Measurements from ENCODE around the gene RCOR1. TPM values are rescaled to one million over a fixed set of nuclear protein-coding genes. Genes with fewer than 3 reads are reported as not detected.

Gene RCOR1
- total and polyA plus RNA-seq, 2 donors (not counting 1 experiment from before 2014, with no cell fraction given), result 8.7 to 37.1 TPM

DNA sequence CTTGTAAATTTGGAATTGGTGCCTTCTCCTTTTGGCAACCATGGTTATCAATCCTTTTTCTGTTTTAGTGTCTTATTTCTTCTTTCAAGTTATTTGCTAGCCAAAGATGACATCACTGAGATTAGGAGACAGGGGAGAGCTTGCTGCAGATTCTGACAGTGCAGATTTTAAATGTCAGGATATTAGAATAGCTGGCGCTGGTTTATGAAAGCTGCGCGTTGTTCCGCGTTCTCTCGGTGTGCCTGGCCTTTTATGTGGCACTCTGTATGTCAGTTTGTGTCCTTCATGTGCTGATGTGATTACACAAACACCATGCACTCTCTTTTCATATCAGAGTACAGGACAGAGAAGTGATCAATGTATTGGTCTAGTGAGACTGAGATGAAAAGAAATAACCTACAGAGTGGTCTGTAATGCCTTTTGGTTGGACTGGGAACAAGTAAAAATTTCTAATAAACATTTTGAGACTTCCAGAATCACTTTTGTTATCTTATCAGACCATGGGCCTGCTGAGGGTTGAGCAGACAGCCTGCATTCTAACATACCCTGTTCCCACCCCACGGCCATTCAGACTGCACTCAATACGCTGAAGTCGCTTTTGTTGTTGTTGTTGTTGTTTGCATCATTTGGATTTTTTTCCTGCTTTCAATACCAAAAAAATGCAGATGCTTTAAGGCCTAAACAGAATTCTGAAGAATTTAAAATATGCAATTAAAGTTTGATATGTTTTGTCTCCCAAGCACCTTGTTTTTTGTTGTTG is 135.1 kb downstream of the RCOR1 start:
- no peak for ATAC-seq (ENCODE audit: low read depth)
- Mint-ChIP-seq H3K4me3 (no peak overlapping the region), H3K9me3 (ENCODE audit: insufficient read depth) (no peaks in the 10 kb centered on the region), H3K4me1 (no peaks in the 10 kb centered on the region), H3K27ac (no peak overlapping the region), H3K27me3 (no peaks in the 10 kb centered on the region)
- DNase-seq, result no peak
- Histone ChIP-seq H3K27me3 (replicated peaks in 1 of 4; ENCODE audit: control extremely low read depth in 1 of 4, control insufficient read depth in 3 of 4, insufficient read depth in 4 of 4, low read length in 3 of 4) (no peaks in the 10 kb centered on the region), H3K36me3 (replicated peaks in 1 of 2; ENCODE audit: control extremely low read depth in 1 of 2, control insufficient read depth in 1 of 2, extremely low read depth in 1 of 2, insufficient read depth in 2 of 2, low read length in 1 of 2) (peaks cover 1 to 61% of the 10 kb centered on the region in 2 experiments), H3K9me3 (ENCODE audit: control extremely low read depth in 1 of 3, control insufficient read depth in 2 of 3, insufficient read depth in 1 of 3, low read length in 2 of 3) (no peaks in the 10 kb centered on the region), H2AFZ (ENCODE audit: insufficient read depth, low read depth, low read length, poor library complexity, severe bottlenecking) (no peak overlapping the region), H3K79me2 (ENCODE audit: control insufficient read depth, insufficient read depth, low read length) (peaks cover 3% of the 10 kb centered on the region), H3K27ac (ENCODE audit: low read length in 2 of 2) (no peak overlapping the region), H3K4me1 (ENCODE audit: control insufficient read depth in 2 of 2, insufficient read depth in 2 of 2, low read length in 2 of 2) (no peaks in the 10 kb centered on the region), H3K4me2 (replicated peaks; ENCODE audit: low read depth, low read length, poor library complexity, severe bottlenecking) (no peak overlapping the region), H4K20me1 (ENCODE audit: control insufficient read depth, insufficient read depth, low read length, poor library complexity, severe bottlenecking) (no peaks in the 10 kb centered on the region), H3K9ac (ENCODE audit: low read length) (no peak overlapping the region), H3K4me3 (ENCODE audit: control extremely low read depth in 1 of 5, extremely low read depth in 1 of 5, insufficient read depth in 1 of 5, low read depth in 2 of 5, low read length in 4 of 5) (no peak overlapping the region)
- TF ChIP-seq CTCF (IDR thresholded peaks at IDR 0.05) (no peak), EZH2 (IDR thresholded peaks at IDR 0.05; ENCODE audit: borderline replicate concordance, insufficient read depth, low read depth, low read length, poor library complexity, severe bottlenecking) (no peak)
- 100% methylated on average over 5 of the region's 9 CpGs for WGBS (ENCODE audit: insufficient coverage)
- intact Hi-C loops (cut with micrococcal nuclease), result no loop called here
- ChIA-PET POLR2A (no interaction called here), CTCF (interaction anchor here (0.6 kb wide), 1 partner anchor 245 kb away, joined by 3 read pairs; no protein-coding TSS in a partner anchor)

DNA sequence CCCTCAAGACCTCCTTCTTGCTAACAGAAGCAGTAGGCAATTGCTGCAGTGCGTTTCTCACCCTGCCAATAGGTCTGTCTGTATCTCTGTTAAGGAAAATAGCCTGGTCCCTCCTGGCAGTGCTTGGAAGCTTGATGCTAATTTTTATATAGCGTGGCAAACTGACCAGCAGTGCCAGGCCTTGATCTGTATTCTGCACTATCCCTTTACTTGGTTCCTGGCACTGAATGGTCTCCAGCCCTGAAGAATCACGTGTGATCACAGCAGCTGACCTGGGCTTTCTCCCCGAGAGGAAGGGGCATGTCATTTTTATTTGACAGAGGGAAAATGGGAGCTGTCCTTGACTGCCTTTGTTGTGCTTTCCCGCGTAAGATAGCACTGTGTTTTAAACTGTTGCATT is 136.1 kb downstream of the RCOR1 start:
- ChIA-PET CTCF (interaction anchor here (0.6 to 1.5 kb wide), 3 partner anchors 8 to 244 kb away, joined by 3 to 4 read pairs (median 3); no protein-coding TSS in a partner anchor), POLR2A (no interaction called here)
- peaks cover 1 to 52% of the 10 kb centered on the region in 2 experiments for H3K36me3 ChIP-seq (replicated peaks in 1 of 2; ENCODE audit: control extremely low read depth in 1 of 2, control insufficient read depth in 1 of 2, extremely low read depth in 1 of 2, insufficient read depth in 2 of 2, low read length in 1 of 2)
- Mint-ChIP-seq H3K4me3 (no peak overlapping the region), H3K27ac (peak overlapping the region; percentile 32), H3K9me3 (ENCODE audit: insufficient read depth) (no peaks in the 10 kb centered on the region), H3K27me3 (no peaks in the 10 kb centered on the region), H3K4me1 (no peaks in the 10 kb centered on the region)
- H3K9ac ChIP-seq (ENCODE audit: low read length), result no peak overlapping the region
- ATAC-seq (ENCODE audit: low read depth) (no peak), DNase-seq (no peak)
- H3K4me1 ChIP-seq (ENCODE audit: control insufficient read depth in 2 of 2, insufficient read depth in 2 of 2, low read length in 2 of 2), result no peaks in the 10 kb centered on the region
- H3K4me2 ChIP-seq (replicated peaks; ENCODE audit: low read depth, low read length, poor library complexity, severe bottlenecking), result no peak overlapping the region
- no peak overlapping the region for H2AFZ ChIP-seq (ENCODE audit: insufficient read depth, low read depth, low read length, poor library complexity, severe bottlenecking)
- H3K79me2 ChIP-seq (ENCODE audit: control insufficient read depth, insufficient read depth, low read length), result peaks cover 3% of the 10 kb centered on the region
- H3K4me3 ChIP-seq (ENCODE audit: control extremely low read depth in 1 of 5, extremely low read depth in 1 of 5, insufficient read depth in 1 of 5, low read depth in 2 of 5, low read length in 4 of 5), result no peak overlapping the region
- H3K9me3 ChIP-seq (ENCODE audit: control extremely low read depth in 1 of 3, control insufficient read depth in 2 of 3, insufficient read depth in 1 of 3, low read length in 2 of 3), result no peaks in the 10 kb centered on the region
- H3K27me3 ChIP-seq (replicated peaks in 1 of 4; ENCODE audit: control extremely low read depth in 1 of 4, control insufficient read depth in 3 of 4, insufficient read depth in 4 of 4, low read length in 3 of 4), result no peaks in the 10 kb centered on the region
- H4K20me1 ChIP-seq (ENCODE audit: control insufficient read depth, insufficient read depth, low read length, poor library complexity, severe bottlenecking), result no peaks in the 10 kb centered on the region
- no peak overlapping the region for H3K27ac ChIP-seq (ENCODE audit: low read length in 2 of 2)
- 97% methylated on average over 5 of the region's 6 CpGs for WGBS (ENCODE audit: insufficient coverage)
- intact Hi-C loops (cut with micrococcal nuclease), result no loop called here
- TF ChIP-seq EZH2 (IDR thresholded peaks at IDR 0.05; ENCODE audit: borderline replicate concordance, insufficient read depth, low read depth, low read length, poor library complexity, severe bottlenecking), result no peak
- TF ChIP-seq CTCF (IDR thresholded peaks at IDR 0.05), result no peak

Data from B cell (primary cell).